GM20000 (cell line): ENCODE measurements around the gene DNMBP.

Source experiments
- DNase-seq: peaks from one replicate; pipeline ENCODE4 v3.0.0; 2012; ENCODE audit warnings: low spot score
- TF ChIP-seq, protein P1 (sequence below): IDR thresholded peaks from 2 replicates; pipeline ENCODE4 v1.5.1; 2012; ENCODE audit warnings: mild to moderate bottlenecking, control low read depth; ENCODE audit errors: extremely low read depth, missing control alignments

Gene DNMBP

GRCh38 chr10:99858849-99859248 is 150.9 kb downstream of the DNMBP start:
- no peak for DNase-seq

DNA sequence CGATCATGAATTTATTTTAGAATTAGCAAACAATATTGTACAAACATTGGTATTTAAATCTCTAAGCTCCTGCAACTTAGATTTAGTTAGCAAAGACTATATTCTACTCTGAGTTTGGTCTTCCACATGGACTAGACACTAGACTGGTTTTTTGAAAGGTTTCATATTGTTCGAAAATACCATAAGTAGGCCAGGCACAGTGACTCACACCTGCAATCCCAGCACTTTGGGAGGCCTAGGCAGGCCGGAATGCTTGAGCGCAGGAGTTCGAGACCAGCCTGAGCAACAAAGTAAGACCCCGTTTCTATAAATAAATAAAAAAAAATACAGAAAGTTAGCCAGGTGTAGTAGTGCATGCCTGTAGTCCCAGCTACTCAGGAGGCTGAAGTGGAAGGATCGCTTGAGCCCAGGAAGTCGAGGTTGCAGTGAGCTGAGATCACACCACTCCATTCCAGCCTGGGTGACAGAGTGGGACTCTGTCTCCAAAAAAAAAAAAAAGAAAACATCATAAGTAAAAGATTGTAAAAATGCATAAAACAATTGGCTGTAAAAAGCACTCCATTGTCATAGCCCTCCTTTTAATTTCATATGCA is 154.2 kb downstream of the DNMBP start:
- no peak for DNase-seq
- TF ChIP-seq, protein P1, sequence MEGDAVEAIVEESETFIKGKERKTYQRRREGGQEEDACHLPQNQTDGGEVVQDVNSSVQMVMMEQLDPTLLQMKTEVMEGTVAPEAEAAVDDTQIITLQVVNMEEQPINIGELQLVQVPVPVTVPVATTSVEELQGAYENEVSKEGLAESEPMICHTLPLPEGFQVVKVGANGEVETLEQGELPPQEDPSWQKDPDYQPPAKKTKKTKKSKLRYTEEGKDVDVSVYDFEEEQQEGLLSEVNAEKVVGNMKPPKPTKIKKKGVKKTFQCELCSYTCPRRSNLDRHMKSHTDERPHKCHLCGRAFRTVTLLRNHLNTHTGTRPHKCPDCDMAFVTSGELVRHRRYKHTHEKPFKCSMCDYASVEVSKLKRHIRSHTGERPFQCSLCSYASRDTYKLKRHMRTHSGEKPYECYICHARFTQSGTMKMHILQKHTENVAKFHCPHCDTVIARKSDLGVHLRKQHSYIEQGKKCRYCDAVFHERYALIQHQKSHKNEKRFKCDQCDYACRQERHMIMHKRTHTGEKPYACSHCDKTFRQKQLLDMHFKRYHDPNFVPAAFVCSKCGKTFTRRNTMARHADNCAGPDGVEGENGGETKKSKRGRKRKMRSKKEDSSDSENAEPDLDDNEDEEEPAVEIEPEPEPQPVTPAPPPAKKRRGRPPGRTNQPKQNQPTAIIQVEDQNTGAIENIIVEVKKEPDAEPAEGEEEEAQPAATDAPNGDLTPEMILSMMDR = no peak

More at GRCh38 chr10:99858849-99859248, 150.9 kb downstream of the DNMBP start:
- TF ChIP-seq, protein P1 = no peak

DNA sequence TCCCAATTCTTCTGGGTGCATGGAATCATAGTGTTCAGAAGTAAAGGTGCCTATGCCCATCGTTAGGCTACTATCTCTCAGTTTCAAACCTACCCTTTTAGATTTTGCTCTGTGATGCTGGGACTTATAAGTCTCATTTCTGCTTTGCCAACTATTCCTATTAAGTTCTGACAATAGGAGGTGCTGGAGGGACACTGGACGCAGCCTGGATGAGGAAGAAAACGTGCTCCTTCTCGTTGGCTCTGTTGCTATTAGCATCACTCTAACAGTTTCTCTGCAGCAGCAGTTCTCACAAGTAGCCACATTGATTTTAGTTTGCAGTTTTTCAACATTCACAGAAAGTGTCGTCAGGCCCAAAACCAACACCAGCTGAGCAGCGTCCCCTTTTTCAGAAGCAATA is 154.9 kb downstream of the DNMBP start:
- no peak for DNase-seq
- TF ChIP-seq, protein P1 = no peak

GRCh38 chr10:99853655-99854054 is 156.1 kb downstream of the DNMBP start:
- no peak for DNase-seq
- TF ChIP-seq, protein P1 = no peak

DNA sequence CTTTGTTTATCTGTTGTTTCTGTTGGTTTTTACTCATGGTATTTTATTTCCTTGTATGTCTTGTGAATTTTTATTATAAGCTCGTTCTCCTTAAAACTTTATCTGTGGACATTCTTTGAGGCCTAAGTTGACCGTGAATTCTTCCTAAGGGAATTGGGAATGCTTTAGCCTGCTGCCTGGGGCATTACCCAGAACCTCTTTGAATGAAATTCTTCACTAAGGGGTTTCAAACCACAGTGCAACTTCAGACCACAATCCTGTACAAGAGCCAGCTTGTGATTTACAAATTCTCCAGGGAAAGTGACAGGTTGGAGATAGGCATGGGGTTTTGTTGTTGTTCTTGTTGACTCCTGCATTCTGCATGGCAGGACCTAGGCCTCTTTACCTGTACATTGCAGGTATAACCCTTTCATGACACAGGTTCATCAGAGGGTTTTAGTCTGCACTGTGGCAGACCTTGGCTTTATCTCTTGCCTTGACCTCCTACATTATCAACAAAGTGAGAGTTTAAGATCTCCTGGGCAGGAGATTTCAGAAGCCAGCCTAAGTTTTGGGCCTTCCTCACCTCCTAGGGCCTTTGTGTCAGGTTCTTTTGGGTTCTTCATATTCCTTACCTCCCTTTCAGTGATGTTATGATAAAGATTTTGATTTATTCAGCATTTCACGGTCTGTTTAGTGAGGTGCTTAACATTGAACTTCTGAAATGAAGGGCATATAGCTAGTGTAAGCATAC is 157.1 kb downstream of the DNMBP start:
- TF ChIP-seq, protein P1 = no peak
- DNase-seq = no peak

- no peak for DNase-seq
- TF ChIP-seq, protein P1 = no peak
Observed at GRCh38 chr10:99851825-99852224, 157.9 kb downstream of the DNMBP start.

- TF ChIP-seq, protein P1 = no peak
- no peak for DNase-seq
Observed at GRCh38 chr10:99850767-99851340, 158.9 kb downstream of the DNMBP start.
